HG02840 (cell line): ENCODE results near the gene STT3B.

Experiments used
- ATAC-seq: cut with Tn5 transposase; IDR thresholded peaks from one replicate; pipeline ENCODE4 v1.9.1; 2021; ENCODE audit warnings: mild to moderate bottlenecking, moderate library complexity, moderate number of reproducible peaks; ENCODE audit not compliant: unreplicated experiment, low FRiP score

Gene STT3B

DNA sequence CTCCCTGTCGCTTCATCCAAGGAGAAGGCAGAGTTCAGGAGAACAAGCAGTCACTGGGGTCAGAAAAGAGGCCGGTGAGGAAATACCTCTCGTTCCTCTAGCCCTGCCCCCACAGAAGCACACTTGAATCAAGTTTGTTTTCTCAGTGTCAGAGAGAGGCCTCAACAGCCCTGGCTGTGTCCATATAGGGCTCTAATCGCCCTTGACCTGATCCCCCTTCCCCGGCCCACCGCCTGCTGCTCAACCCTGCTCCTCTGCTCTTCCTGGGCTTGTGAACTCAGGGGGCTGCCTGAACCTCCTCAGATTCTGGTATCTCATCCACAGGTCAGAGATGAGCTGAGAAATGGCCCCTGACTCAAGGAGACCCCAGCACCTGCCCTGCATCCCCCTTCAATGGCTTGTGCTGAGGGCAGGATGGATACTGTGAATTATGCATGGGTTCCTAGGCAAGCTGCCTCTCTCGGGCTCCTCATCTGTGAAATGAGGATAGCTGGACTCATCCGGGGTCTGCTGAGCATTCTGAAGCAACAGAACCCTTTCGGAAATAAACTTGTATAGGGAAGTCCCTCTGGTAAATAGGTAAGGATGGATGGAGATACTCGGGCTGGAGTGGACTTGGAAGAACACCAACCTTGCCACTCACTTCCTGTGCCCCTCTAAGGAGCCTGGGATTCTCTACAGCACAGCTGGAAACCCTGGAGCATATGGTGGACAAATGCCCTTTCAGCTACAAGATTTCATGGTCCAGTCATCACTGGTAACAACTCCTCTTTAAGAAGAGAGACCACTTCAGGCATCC, 147.5 kb downstream of the STT3B start:
- ATAC-seq, result no peak
